ENCODE results near the gene PIH1D1. TPM values are rescaled to one million over a fixed set of nuclear protein-coding genes. Genes with fewer than 3 reads are reported as not detected.

Gene PIH1D1
- total and polyA plus RNA-seq, 2 of the 8 experiments (the other 6 are each of a cell fraction or from before 2014, with no cell fraction given) = 146 to 195 TPM

DNA sequence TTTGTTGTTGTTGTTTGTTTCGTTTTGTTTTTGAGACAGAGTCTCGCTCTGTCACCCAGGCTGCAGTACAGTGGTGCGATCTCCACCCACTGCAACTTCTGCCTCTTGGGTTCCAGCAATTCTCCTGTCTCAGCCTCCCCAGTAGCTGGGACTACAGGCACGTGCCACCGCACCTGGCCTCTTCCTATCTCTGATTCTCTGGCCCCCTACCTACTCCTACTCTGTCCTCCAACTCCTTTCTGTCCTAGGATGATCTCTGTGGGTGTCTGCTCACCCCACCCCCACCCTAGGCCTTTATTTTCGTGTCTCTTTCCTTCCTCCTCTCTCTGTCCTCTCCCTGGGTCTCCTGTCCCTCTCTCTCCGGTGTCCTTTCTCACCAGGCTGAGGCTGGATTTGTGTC, 1.2 kb downstream of the PIH1D1 start:
- FAIRE-seq = no peak
- DNase-seq (ENCODE audit: low read depth in 1 of 2, low spot score in 2 of 2) = no peak
- peak overlapping the region; percentile 47 for H3K4ac ChIP-seq (replicated peaks; ENCODE audit: insufficient read length, low read depth, low read length)
- TF ChIP-seq SRF (IDR thresholded peaks at IDR 0.05; ENCODE audit: low read depth, low read length) (no peak), RAD21 (IDR thresholded peaks at IDR 0.05 in 1 of 2, conservative IDR thresholded peaks at IDR 0.05 in 1 of 2; ENCODE audit: low read depth in 2 of 2, low read length in 2 of 2) (no peak), CREB1 (IDR thresholded peaks at IDR 0.05) (no peak), JUN (IDR thresholded peaks at IDR 0.05; ENCODE audit: low read depth, low read length) (no peak), BCL11A (IDR thresholded peaks at IDR 0.05; ENCODE audit: low read depth in 2 of 2, low read length in 2 of 2) (no peak), SP2 (IDR thresholded peaks at IDR 0.05; ENCODE audit: low read length) (no peak), RBBP5 (IDR thresholded peaks at IDR 0.05; ENCODE audit: borderline replicate concordance, low read depth, low read length) (no peak), SUZ12 (IDR thresholded peaks at IDR 0.05; ENCODE audit: low read length) (no peak), TCF12 (IDR thresholded peaks at IDR 0.05; ENCODE audit: low read depth, low read length) (no peak), NANOG (IDR thresholded peaks at IDR 0.05; ENCODE audit: insufficient read depth, low read depth, low read length, poor library complexity, severe bottlenecking) (no peak)
- TF ChIP-seq, protein P1, sequence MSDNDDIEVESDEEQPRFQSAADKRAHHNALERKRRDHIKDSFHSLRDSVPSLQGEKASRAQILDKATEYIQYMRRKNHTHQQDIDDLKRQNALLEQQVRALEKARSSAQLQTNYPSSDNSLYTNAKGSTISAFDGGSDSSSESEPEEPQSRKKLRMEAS (IDR thresholded peaks at IDR 0.05) = no peak
- H3K23ac ChIP-seq (ENCODE audit: insufficient read length) = no peak overlapping the region
- no peaks in the 10 kb centered on the region for H3K27me3 ChIP-seq (replicated peaks in 1 of 4; ENCODE audit: control insufficient read depth in 3 of 4, extremely low read depth in 1 of 4, insufficient read depth in 3 of 4, low read length in 3 of 4)
- peaks cover 11 to 17% (median 12%) of the 10 kb centered on the region in 4 experiments; a peak in 6 of 8 replicates for H3K36me3 ChIP-seq (ENCODE audit: control insufficient read depth in 2 of 4, insufficient read depth in 4 of 4, low read length in 3 of 4)
- H3K9me3 ChIP-seq (ENCODE audit: insufficient read depth in 2 of 2, low read depth in 1 of 2, low read length in 1 of 2) = no peaks in the 10 kb centered on the region
- no peak overlapping the region for H2BK12ac ChIP-seq (ENCODE audit: low read depth, low read length)
- H2BK5ac ChIP-seq (ENCODE audit: low read depth, low read length) = 0 out of 2 replicates have a peak overlapping the region, but pooled peaks have one; percentile 24
- H4K5ac ChIP-seq (ENCODE audit: insufficient read length, low read depth, low read length) = no peak overlapping the region
- peaks cover 0 to 14% (median 10%) of the 10 kb centered on the region in 4 experiments; a peak in 6 of 7 replicates for H3K4me1 ChIP-seq (replicated peaks in 1 of 4; ENCODE audit: control insufficient read depth in 3 of 4, insufficient read depth in 4 of 4, low read length in 3 of 4)
- H2BK20ac ChIP-seq (ENCODE audit: low read length) = no peak overlapping the region
- POLR2A ChIA-PET (ENCODE audit: partially characterized antibody) = interaction anchor here (0.6 to 4.6 kb wide), 8 partner anchors 9 to 309 kb away, joined by 3 to 29 read pairs (median 4); partner anchors contain the start of genes FLT3LG, RPS11 and TEAD2
- peaks cover 4% of the 10 kb centered on the region for H3K23me2 ChIP-seq (ENCODE audit: low read depth, low read length)
- H3K27ac ChIP-seq (ENCODE audit: low read depth, low read length) = no peak overlapping the region
- no peak overlapping the region; a peak in 1 of 7 replicates for H3K9ac ChIP-seq (replicated peaks in 1 of 4; ENCODE audit: extremely low read depth in 1 of 4, low read depth in 3 of 4, low read length in 3 of 4)
- H3K14ac ChIP-seq (ENCODE audit: insufficient read length) = no peak overlapping the region
- no peak overlapping the region for H2AK5ac ChIP-seq (ENCODE audit: low read depth, low read length)
- peak overlapping the region; percentile 76; the same call in 1 of the 2 replicates for H4K8ac ChIP-seq (ENCODE audit: extremely low read depth, insufficient read depth, low read length)
- H3K18ac ChIP-seq (ENCODE audit: extremely low read depth, low read length) = no peak overlapping the region
- H4K20me1 ChIP-seq (replicated peaks in 1 of 2; ENCODE audit: control insufficient read depth in 1 of 2, insufficient read depth in 2 of 2, low read length in 2 of 2) = peaks cover 9 to 15% of the 10 kb centered on the region in 2 experiments
- H3K79me2 ChIP-seq (ENCODE audit: control insufficient read depth in 1 of 2, insufficient read depth in 2 of 2, low read length in 2 of 2) = peaks cover 0 to 23% of the 10 kb centered on the region in 2 experiments; a peak in 2 of 4 replicates
- 89% methylated on average over 6 of the region's 7 CpGs; no CpG with 5 or more reads in 1 of the 2 experiments for WGBS, 2 experiments (ENCODE audit: extremely low coverage in 1 of 2, insufficient coverage in 1 of 2, insufficient read length in 1 of 2, insufficient replicate concordance in 2 of 2, low coverage in 1 of 2, low lambda C conversion rate in 2 of 2, missing lambda C conversion rate in 1 of 2)
- CTCF ChIA-PET (ENCODE audit: partially characterized antibody) = interaction anchor here (0.7 to 3.7 kb wide), 2 partner anchors 10 to 19 kb away, joined by 3 to 15 read pairs; partner anchors contain the start of gene SLC17A7
- no peak overlapping the region for H2BK120ac ChIP-seq (replicated peaks; ENCODE audit: low read depth, low read length)
- no peak overlapping the region for H3K56ac ChIP-seq (replicated peaks; ENCODE audit: insufficient read length, low read depth, low read length)
- peak overlapping the region; percentile 63 to 66 for H3K4me2 ChIP-seq (ENCODE audit: insufficient read depth in 1 of 2, low read depth in 2 of 2, low read length in 2 of 2)
- H2BK15ac ChIP-seq (ENCODE audit: low read length) = no peak overlapping the region
- no peak overlapping the region for H4K91ac ChIP-seq (replicated peaks; ENCODE audit: insufficient read length, low read length)
- H2AFZ ChIP-seq (ENCODE audit: low read length) = no peak overlapping the region
- H3K79me1 ChIP-seq (ENCODE audit: low read depth, low read length) = peaks cover 2% of the 10 kb centered on the region
- peak overlapping the region; percentile 18 to 94 (median 55); a peak in 7 of 8 replicates for H3K4me3 ChIP-seq (ENCODE audit: extremely low read depth in 1 of 4, insufficient read depth in 2 of 4, low read depth in 3 of 4, low read length in 4 of 4)

All from H1 (cell line).